Thyroid gland (tissue), 4 donors: ENCODE data around the gene TMCC2. TPM values are rescaled to one million over a fixed set of nuclear protein-coding genes. Genes with fewer than 3 reads are reported as not detected.

Source experiments
- DNase-seq, 2 donors: peaks; one replicate each; pipeline ENCODE4 v3.0.0-alpha.2; 2019
- H3K27ac ChIP-seq, 3 donors: fragments of 200-600 bp; sonication (generic); 1 replicate in 2 of 3; 2 replicates in 1 of 3; pipeline ENCODE4 v1.5.1; 2016 to 2019; ENCODE audit warnings: mild to moderate bottlenecking in 1 of 3, moderate library complexity in 1 of 3
- H3K27me3 ChIP-seq: fragments of 200-600 bp; sonication (generic); one replicate; pipeline ENCODE4 v1.5.1; 2019
- H3K36me3 ChIP-seq, 2 donors: fragments of 200-600 bp; sonication (generic); one replicate each; pipeline ENCODE4 v1.5.1; 2016 to 2019
- H3K4me1 ChIP-seq, 2 donors: fragments of 200-600 bp; sonication (generic); one replicate each; pipeline ENCODE4 v1.5.1; 2017 to 2019
- H3K4me3 ChIP-seq, 3 donors: fragments of 200-600 bp; sonication (generic); replicated peaks in 1 of 3; 1 replicate in 2 of 3; 2 replicates in 1 of 3; pipeline ENCODE4 v1.5.1; 2016; ENCODE audit warnings: mild to moderate bottlenecking in 1 of 3
- H3K9me3 ChIP-seq: fragments of 200-600 bp; sonication (generic); one replicate; pipeline ENCODE4 v1.5.1; 2017
- CTCF ChIP-seq, 6 experiments: fragments of 200-600 bp in 3 of 6; fragments of 450-650 bp in 3 of 6; sonication (generic) in 3 of 6; IDR thresholded peaks; one replicate each; pipeline ENCODE4 v1.5.1; 2016 to 2019; ENCODE audit warnings: antibody characterized with exemption in 6 of 6, mild to moderate bottlenecking in 2 of 6, inconsistent platforms in 1 of 6, moderate library complexity in 1 of 6
- POLR2A ChIP-seq, 2 donors: fragments of 450-650 bp; IDR thresholded peaks; one replicate each; pipeline ENCODE4 v1.6.1; 2017; ENCODE audit warnings: antibody characterized with exemption in 2 of 2, mild to moderate bottlenecking in 2 of 2, moderate library complexity in 1 of 2
- WGBS, 2 donors: methylation state at CpG; one replicate each; pipeline ENCODE4 v1.1.5; 2017; 5-methylcytosine and 5-hydroxymethylcytosine counted together
- intact Hi-C: fragments of 100-400 bp; cut with DNase I; formaldehyde crosslinking; loops from one replicate; pipeline ENCODE4 v1.15.1; 2023
- total RNA-seq, 4 donors: library from RNA; depleted of rRNA; stranded (reverse); fragments of >200 nt; gene quantifications; one replicate each; pipeline ENCODE4 v1.2.3, GENCODE V29; 2016

Gene TMCC2
- total RNA-seq, 4 donors from 2014 or later, result 2.3 to 3.6 (median 3.1) TPM

- no peak overlapping the region for H3K4me3 ChIP-seq
- no peak overlapping the region for H3K27ac ChIP-seq
- intact Hi-C loops, result no loop called here
- H3K4me1 ChIP-seq, result peaks cover 20 to 29% of the 10 kb centered on the region in 2 donors
- DNase-seq, result no peak
- H3K27me3 ChIP-seq, result no peaks in the 10 kb centered on the region
- TF ChIP-seq POLR2A (IDR thresholded peaks at IDR 0.05), result no peak
- TF ChIP-seq CTCF (IDR thresholded peaks at IDR 0.05), result no peak
- H3K36me3 ChIP-seq, result no peaks in the 10 kb centered on the region
- no peaks in the 10 kb centered on the region for H3K9me3 ChIP-seq
- WGBS, 2 donors, result 67 to 83% methylated on average over 8 to 9 of the region's 9 CpGs
These were observed 19.6 kb downstream of the TMCC2 start for GRCh38 chr1:205247130-205247921.

- intact Hi-C loops, result no loop called here
- peak; percentile 94 to 96 for DNase-seq
- TF ChIP-seq CTCF (IDR thresholded peaks at IDR 0.05) (no peak), POLR2A (IDR thresholded peaks at IDR 0.05) (no peak)
- H3K27ac ChIP-seq, result peak overlapping the region; percentile 61 to 74 (median 71)
- H3K4me3 ChIP-seq, result no peak overlapping the region
- H3K27me3 ChIP-seq, result no peaks in the 10 kb centered on the region
- H3K4me1 ChIP-seq, result peaks cover 20 to 29% of the 10 kb centered on the region in 2 donors
- WGBS, 2 donors, result 18 to 25% methylated on average over 7 to 11 of the region's 11 CpGs
- no peaks in the 10 kb centered on the region for H3K9me3 ChIP-seq
- no peaks in the 10 kb centered on the region for H3K36me3 ChIP-seq
These were observed 21.3 kb downstream of the TMCC2 start for GRCh38 chr1:205248793-205249601.

GRCh38 chr1:205249651-205250050 lies 21.9 kb downstream of the TMCC2 start:
- peak in 1 of 2 donors; percentile 17 for DNase-seq
- Histone ChIP-seq H3K4me3 (no peak overlapping the region), H3K4me1 (peaks cover 20 to 29% of the 10 kb centered on the region in 2 donors), H3K27me3 (no peaks in the 10 kb centered on the region), H3K9me3 (no peaks in the 10 kb centered on the region), H3K36me3 (no peaks in the 10 kb centered on the region), H3K27ac (peak overlapping the region; percentile 61 to 74 (median 71))
- intact Hi-C loops, result loop anchor here (10.0 kb wide), 1 partner anchor 105 kb away; no protein-coding TSS in a partner anchor
- TF ChIP-seq CTCF (IDR thresholded peaks at IDR 0.05), result no peak
- no peak for TF ChIP-seq POLR2A (IDR thresholded peaks at IDR 0.05)
- WGBS, 2 donors, result 53 to 66% methylated on average over 4 of the region's 4 CpGs

- intact Hi-C loops, result loop anchor here (10.0 kb wide), 1 partner anchor 106 kb away; no protein-coding TSS in a partner anchor
- DNase-seq, result no peak
- 70 to 75% methylated on average over 5 to 6 of the region's 6 CpGs for WGBS, 2 donors
- Histone ChIP-seq H3K9me3 (no peaks in the 10 kb centered on the region), H3K4me3 (no peak overlapping the region), H3K27me3 (no peaks in the 10 kb centered on the region), H3K27ac (peak overlapping the region in 1 of 3 donors; percentile 71), H3K36me3 (no peaks in the 10 kb centered on the region), H3K4me1 (peaks cover 18 to 29% of the 10 kb centered on the region in 2 donors)
- no peak for TF ChIP-seq POLR2A (IDR thresholded peaks at IDR 0.05)
- no peak for TF ChIP-seq CTCF (IDR thresholded peaks at IDR 0.05)
These were observed 23.0 kb downstream of the TMCC2 start for GRCh38 chr1:205250699-205251098.
